GM18870 (cell line): ENCODE data around the gene CPNE9.

Source experiments
- ATAC-seq: cut with Tn5 transposase; IDR thresholded peaks from one replicate; pipeline ENCODE4 v1.9.1; 2021; ENCODE audit warnings: moderate library complexity; ENCODE audit not compliant: unreplicated experiment

Gene CPNE9

DNA sequence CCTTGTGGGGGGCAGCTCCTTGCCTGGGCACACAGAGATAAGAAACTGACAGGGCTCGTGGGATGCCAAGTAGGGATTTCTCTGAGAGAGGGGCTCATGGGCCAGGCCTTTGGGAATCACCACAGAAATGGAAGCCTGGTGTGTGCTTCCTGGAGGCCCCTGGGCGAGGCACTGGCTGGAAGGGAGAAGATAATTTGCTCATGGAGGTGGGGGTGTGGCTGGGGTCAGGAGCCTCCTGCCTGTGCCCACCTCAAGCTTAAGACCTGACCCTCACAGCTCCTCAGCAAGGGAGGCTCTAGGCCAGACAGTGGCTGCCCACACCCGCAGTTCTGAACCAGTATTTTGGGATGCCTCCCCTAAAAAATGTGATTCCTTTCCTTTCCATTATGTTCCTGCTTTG, 16.9 kb upstream of the CPNE9 start:
- no peak for ATAC-seq

DNA sequence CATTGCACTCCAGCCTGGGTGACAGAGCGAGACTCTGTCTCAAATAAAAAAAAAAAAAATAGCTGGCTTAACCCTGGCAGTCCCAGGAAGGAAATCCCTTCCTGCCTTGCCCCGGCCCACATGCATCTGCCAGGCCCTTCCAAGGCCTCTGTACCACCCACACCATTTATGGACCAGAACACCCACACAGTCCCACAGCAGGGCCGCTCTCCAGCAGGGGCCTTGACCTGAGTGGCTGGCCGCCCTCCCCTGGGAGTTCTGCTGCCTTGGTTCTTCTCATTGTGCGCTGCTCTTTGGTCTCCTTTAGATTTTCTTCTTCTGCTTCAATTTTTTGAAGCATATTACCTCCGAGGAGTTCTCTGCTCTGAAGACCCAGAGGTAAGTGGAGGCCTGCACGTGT, 16.1 kb upstream of the CPNE9 start:
- ATAC-seq: no peak

DNA sequence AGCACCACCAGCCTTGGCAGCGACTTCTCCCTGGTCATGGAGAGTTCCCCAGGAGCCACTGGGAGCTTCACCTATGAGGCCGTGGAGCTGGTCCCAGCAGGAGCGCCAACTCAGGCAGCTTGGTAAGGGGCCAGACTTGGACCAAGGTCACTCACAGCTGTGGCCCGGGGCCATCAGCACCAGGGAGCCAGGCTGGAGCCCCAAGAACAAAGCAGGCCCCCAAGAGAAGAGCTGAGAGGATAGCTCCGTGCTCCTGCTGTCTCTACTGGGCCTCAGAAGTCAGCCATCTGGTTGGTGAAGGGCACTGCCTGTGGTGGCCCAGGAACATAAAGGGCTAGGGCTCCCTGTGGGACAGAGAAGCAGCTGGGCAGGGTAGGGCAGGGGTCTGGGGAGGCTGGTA, 14.7 kb upstream of the CPNE9 start:
- no peak for ATAC-seq

DNA sequence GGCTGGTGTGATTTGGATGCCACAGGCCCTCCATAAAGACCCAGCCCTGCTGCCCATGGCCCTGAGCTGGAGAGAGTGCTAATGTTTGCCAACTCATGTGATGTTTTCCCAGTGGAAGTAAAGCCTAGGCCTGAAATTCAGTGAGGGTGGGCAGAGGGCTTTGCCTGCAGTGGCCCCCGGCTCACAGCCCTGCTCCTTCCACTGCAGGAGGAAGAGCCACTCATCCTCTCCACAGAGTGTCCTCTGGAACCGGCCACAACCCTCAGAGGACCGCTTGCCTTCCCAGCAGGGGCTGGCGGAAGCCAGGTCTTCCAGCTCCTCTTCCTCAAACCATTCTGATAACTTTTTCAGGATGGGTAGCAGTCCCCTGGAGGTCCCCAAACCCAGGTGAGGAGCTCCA, 13.9 kb upstream of the CPNE9 start:
- no peak for ATAC-seq

DNA sequence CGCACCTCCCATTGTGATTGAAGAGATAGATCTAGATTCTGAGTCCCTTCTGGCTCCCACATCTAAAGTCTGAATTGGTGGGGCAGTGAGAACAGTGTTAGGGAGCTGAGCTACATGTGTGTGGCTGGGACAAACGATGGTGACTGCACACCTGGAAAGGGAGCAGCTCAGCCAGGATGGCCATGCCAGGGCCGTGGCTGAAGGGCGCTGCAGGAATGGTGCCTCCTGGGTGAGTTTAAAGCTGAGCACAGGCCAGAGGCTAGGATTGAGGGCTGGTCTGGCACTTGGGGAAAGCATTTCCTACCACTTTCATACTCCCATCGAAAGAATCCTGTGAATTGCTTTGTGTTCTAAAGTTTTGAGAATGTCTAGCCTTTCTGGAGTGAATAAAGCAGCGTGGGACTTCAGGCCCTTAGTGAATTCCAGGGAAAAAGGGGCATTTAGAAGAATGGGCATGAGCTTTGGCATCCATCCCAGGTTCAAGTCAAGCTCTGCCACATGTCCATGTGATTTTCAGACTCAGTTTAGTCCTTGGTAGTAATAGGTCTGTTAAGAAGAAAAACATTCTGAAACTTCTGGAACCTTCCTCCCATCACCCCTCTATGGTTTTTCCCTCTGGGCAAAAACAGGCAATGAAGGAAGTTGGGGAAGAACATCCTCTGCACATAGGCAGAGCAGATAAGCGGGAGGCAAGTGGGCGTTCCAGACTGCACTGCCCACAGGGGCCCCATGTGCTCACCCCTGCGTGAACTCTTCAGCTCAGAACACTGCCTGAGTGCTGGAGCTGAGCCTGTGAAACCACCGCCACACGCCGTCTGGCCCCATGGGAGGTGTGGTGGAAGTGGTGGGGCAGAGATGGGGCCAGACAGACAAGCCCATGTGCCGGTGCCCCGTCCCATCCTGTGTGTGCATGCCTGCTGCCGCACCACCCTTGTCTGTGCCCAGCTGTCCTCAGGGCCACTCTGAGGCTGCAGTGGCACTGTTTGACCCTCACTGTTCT, 12.9 kb upstream of the CPNE9 start:
- ATAC-seq: peak; percentile 58

DNA sequence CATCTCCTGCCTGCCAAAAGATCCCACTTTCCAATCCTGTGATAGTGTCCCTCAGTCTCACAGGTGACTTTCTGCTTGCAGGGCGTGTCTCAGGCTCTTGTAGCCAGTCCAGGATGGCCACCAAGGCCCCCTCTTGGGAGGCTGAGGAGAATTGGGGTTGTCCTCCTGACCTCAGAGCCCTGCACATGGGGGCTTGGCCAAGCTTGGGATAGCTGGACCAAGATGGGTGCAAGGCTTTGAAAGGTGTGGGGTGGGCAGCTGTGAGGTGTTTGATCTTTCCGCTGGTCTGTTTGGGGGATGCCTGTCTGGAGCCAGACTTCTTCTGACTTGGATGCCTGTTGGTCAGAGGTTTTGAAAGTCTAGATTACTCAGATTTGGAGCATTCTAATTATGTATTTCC, 12.0 kb upstream of the CPNE9 start:
- no peak for ATAC-seq

DNA sequence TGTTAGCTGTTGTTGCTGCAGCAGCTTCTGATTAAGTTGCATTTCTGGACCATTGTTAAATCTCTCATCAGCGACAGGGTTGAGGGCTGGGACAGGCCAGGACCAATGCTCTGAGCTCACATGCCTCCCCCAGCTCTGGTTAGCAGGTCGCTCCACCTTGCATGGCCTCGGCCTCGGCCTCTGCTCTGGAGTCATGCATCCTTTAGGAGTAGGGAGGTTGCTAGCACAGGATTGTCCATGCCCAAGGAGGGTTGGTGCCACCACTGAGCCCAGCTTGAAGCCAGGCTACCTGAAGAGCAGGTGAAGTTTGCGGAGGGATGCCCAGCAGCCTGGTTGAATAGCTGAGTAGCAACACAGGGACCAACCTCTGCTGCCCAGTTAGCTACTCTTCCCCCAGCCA, 11.2 kb upstream of the CPNE9 start:
- no peak for ATAC-seq

DNA sequence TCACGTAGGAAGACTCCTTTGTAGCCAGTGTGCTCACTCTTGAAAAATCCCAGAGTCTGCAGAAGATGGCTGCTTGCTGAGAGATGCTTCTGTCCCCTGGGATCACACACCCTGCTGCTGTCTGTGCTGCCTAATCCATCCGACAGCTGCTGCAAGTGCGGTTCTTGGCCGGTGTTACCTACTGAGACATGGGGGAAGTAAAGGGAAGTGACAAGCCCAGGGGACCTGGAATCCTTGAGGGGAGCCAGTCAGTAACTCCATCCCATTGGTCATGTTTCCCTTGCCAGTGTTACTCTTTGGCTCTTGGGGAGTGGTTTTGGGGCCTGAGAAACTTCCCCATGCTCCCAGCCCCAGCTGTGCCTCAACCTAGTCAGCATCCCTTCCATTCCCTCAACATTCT, 8.3 kb upstream of the CPNE9 start:
- ATAC-seq: no peak

DNA sequence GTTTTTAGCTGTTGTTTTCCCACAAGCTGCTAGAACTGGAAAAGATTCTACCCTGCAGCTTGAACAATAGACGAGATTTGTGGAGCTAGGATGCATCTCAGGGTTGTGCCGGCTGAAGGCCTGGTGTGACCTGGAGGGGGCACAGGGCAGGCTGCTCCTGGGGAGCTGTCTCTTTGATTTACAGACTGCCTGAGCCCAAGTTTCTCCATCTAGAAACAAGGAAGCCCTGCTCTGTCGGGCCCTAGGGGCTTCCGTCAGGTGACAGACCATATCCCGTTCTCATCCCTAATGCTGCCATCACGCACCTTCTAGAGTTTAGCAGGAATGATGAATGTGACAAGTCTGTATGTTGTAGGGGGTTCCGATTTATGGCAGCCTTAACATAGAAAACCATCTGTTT, 7.9 kb upstream of the CPNE9 start:
- ATAC-seq: no peak

DNA sequence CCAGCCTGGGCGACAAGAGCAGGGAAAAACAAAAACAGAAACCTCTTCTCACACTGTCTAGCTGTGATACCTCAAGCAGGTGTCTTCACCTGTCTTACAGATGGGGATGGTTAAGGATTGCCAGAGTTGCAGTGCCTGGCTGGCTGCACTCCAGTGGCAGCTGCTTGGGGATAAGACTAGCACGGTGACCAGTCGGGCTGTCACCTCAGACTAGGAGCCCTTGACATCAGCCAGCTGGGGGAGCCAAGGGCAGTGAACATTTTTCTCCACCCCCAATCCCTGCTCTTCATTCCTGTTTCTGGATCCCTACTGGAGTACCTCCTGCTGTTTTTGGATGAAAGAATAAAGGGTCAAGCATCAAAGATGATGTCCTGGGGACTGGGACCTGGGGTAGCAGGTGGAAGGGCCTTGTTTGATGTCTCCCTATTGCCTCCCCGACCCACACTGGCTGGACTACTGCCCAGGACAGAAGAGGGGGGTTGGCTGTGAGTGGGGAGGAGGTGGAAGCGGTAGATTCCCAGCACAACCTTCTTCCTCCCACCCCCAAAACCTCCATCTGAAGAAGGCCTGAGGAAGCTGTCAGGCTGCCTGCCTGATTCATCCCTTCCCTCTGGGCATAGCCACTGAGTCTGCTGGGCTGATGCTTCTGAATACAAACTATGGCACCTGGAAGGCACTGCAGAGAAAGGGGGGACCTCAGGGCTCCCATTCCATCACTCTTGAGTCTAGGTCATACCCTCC, 7.0 kb upstream of the CPNE9 start:
- ATAC-seq: no peak

DNA sequence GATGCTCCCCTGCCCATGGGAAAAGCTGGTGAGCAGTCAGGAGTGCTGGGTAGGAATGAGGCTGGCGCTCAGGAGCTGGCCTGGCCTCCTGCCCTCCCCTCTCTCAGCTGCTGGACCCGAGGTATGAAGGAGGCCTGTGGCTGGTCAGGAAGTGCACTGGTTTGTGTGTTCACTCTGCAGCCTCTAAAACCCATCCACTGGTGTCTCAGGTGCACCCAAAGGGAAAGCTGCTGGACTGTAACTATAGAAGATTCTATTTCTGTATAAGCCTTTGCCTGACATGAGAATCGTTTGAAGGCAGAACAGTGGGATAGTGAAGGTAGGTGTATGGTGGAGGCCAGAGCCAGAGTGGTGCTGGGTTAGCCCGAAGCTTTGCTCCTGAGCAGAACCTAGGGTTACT, 5.7 kb upstream of the CPNE9 start:
- ATAC-seq: no peak

DNA sequence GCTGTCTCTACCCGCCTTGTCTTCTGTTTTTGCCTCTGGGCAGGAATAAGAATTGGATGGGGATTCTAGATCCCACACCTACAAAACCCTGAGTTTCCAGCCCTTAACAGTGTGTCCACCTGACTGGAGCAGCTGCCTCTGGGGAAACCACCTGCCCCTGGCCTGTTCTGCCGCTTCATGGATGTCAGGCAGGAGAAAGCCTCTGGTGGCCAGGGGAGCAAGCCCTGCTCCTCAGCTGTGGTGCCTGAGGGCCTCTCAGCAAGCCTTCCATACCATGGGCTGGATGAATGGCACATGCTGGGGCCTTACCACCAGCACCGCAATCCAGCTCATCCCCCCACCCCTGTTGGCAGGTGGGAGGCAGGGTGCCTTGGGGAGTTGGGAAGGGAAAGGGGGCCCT, 5.3 kb upstream of the CPNE9 start:
- ATAC-seq: no peak

DNA sequence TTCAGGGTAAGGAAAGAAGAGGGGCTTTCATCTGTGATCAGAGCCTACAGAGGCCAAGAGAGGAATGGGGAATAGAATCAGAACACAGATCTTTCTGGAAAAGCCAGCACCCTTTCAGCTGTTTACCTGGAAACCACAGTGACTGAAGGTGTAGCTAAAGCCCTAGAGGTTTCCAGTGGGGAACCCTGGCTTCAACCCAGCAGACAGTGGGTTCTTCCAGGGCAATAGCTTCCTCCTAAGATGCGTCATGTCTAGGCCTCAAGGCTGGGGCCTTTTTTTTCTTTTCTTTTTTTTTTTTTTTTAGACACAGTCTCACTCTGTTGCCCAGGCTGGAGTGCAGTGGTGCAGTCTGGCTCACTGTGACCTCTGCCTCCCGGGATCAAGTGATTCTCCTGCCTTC, 3.1 kb upstream of the CPNE9 start:
- no peak for ATAC-seq

DNA sequence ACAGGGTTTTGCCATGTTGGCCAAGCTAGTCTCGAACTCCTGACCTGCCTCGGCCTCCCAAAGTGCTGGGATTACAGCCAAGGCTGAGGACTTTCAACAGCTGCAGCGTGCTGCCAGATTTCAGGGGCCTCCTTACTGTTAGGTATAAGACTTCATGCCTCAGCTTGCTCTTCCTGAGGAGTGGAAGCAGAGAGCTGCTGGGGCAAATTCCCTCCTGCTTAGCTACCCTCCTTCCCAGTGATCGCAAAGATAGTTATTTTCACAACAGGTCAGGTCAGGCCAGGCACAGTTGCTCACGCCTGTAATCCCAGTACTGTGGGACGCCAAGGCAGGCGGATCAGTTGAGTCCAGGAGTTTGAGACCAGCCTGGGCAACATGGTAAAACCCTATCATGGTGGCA, 2.6 kb upstream of the CPNE9 start:
- no peak for ATAC-seq

DNA sequence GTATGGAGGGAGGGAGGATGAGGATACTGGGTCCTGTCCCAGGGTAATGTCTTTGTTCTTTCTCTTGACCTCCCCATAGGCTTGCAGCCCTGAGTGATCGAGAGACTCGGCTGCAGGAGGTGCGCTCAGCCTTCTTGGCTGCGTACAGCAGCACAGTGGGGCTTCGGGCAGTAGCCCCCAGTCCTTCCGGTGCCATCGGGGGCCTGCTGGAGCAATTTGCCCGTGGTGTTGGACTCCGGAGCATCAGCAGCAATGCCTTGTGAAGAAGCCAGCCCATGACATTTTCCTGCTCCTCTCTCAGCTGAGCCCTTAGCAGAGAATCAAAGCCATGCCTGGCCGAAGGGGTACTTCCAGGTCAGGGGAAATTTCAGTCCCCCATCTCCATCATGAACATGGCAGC, 1.9 kb upstream of the CPNE9 start:
- no peak for ATAC-seq

DNA sequence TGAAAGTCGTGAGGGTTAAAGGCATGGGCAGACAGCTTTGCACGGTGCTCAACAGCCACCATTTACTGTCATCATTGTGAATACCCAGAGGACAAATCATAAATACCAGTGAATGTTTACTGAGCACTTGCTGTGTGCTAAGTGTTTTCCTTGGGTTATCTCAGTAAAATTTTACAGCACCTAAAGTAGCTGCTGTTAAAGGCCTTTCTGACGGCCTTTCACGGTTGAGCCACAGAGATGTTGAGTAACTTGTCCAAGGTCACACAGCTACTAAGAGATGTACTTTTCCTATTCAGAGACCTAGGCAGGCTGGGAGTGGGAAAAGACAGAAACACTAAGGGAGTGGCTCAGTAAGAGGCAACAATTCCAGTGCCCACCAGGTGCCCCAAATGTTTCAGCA, 393 bp upstream of the CPNE9 start:
- no peak for ATAC-seq

DNA sequence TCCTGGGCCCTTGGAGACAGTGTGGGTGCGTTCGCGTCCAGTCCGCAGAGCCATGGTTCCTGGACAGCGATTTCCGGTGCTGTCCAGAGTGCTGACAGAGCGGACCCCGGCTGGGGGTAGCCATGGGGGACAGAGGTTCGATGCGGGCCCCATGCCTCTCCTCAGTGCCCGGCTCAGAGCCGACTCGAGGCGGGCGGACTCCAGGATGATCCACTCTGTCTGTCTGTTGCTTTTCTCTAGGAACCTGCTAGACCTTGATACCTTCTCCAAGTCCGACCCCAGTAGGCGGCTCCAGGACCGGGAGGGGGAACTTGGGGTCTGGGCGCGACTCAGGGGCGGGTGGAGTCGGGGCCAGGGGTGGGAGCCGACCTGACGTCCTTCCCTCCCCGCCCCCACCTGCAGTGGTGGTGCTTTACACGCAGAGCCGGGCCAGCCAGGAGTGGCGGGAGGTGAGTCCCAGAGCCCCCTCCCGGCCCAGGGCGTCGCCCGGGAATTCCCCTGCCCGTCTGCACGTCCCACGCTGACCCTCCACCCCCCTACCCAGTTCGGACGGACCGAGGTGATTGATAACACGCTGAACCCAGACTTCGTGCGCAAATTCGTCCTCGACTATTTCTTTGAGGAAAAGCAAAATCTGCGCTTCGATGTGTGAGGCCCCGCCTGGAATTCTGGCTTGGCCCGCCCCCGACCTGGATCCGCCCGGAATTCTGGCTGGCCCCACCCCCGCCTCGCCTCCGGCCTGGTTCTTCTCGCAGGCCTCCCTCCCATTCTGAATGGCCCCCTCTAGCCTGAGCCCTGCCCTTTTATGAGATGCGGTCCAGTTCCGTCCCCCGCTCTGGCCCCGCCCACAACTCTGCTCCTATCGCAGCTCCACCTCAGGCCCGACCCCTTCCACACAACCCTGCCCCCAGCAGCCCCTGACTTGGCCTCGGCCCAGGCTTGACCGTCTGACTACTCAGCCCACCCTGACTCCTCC, 1.0 kb downstream of the CPNE9 start:
- no peak for ATAC-seq

DNA sequence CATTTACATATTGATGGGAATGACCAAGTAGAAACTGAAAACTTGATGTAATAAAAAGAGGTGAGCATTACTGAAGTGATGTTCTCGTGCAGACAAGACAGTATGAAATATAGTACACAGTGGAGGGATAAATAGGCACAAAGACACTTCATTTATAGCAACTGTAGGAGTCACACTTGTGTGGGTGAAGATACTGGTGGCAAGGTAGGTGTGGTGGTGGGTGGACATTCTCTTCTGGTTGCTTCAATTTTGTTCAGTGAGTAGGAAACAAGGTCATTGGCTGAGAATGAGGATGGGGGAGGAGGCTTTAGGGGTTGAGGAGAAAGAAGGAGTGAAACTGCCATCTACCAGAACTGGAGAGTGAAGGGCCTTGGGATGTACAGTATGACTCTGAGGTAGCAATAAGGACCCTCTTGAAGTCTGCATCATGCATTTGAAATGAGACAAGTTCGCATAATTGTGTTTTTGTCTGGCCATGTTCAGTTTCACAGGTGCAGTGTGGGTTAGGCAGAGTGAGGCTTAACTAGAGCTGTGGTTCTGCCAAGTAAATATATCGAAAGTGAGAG, 6.6 kb downstream of the CPNE9 start:
- no peak for ATAC-seq

DNA sequence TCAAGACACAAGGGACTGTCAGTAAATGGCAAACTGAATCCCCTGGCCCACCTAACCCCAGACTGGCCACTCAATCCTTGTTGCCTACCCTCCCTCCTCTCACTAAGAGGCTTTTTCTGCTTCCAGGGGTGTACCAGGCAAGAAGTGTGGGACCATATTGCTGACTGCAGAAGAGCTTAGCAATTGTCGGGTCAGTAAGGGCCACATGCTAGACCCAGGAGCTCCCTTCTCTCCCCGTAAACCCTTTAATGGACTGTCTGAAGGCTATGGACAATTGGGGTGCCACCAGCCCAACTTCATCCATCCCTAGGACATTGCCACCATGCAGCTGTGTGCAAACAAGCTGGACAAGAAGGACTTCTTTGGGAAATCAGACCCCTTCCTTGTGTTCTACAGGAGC, 8.8 kb downstream of the CPNE9 start:
- no peak for ATAC-seq

DNA sequence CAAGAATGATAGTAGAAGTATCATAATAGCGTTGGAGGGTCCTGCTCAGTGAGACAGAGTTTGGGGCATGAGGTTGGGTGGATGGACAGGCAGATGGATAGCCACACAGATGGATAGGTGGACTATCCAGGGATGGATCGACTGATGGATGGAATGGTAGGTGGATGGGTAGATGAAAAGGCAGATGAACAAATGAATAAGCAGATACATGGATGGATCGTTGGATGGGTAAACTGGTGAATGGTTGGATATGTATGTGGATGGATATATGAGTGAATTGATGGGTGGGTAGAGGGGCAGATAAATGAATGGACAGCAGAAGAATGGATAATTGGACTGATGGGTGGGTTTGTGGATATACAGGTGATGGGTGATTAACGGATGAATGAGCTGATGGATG, 9.5 kb downstream of the CPNE9 start:
- no peak for ATAC-seq

DNA sequence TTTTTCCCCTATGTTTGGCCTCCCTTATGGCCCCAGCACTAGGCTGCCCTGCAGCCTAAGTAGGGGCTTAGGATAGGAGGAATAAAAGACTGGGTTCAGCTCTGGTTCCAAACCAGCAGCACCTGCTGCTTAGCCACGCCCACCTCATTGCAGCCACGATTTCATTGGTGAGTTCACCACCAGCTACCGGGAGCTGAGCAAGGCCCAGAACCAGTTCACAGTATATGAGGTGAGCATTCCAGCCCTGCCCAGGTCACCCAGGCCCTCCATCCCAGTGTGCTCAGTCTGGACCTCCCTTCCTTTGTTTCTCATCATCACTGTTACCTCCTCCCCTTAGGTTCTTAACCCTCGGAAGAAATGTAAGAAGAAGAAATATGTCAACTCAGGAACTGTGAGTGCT, 11.5 kb downstream of the CPNE9 start:
- no peak for ATAC-seq
